ENCODE results near the gene ACTG2.

The ACTG2 gene

DNA sequence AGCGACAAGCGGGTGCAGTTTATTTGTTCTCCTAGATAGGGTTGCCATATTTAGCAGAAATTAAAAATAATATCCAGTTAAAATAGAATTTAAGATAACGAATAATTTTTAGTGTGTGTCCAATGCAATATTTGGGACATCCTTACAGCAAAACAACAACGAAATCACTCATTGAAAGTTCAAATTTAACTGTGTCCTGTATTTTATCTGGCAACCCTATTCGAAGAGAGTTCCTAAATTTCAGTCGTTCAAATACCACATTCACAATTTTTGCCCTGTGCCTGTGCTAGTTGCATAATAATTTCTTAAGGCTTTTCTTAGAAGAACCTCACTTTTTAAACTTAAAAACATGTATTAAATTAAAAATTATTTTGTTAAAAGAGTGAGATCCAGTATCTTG, 34.5 kb downstream of the ACTG2 start:
- WGBS (ENCODE audit: extremely low coverage, insufficient coverage, insufficient read length), result no CpG with 5 or more reads among the region's 6 CpGs
- Histone ChIP-seq H2AK5ac (ENCODE audit: low read length) (no peak overlapping the region), H3K79me1 (ENCODE audit: low read length) (peaks cover 4% of the 10 kb centered on the region), H3K4me1 (ENCODE audit: control insufficient read depth in 1 of 2, insufficient read depth in 2 of 2, low read length in 2 of 2) (peaks cover 0 to 3% of the 10 kb centered on the region in 2 experiments), H2BK5ac (ENCODE audit: low read depth, low read length, poor library complexity) (no peak overlapping the region), H3K79me2 (ENCODE audit: control insufficient read depth, insufficient read depth, low read length, poor library complexity) (peaks cover 4% of the 10 kb centered on the region), H3K27ac (ENCODE audit: low read depth, low read length) (no peak overlapping the region), H3K14ac (ENCODE audit: low read length) (no peak overlapping the region), H3K4ac (ENCODE audit: low read depth, low read length) (peak overlapping the region; percentile 95), H4K8ac (ENCODE audit: low read depth, low read length) (no peak overlapping the region), H4K12ac (ENCODE audit: low read depth, low read length) (peak overlapping the region; percentile 88), H3K4me3 (ENCODE audit: low read depth, low read length) (peak overlapping the region; percentile 89), H3K18ac (ENCODE audit: low read length) (no peak overlapping the region), H3K36me3 (ENCODE audit: control insufficient read depth in 1 of 2, insufficient read depth in 2 of 2, low read length in 2 of 2) (peaks cover 0 to 5% of the 10 kb centered on the region in 2 experiments), H2AFZ (ENCODE audit: insufficient read depth, low read length, poor library complexity) (no peak overlapping the region), H3K27me3 (ENCODE audit: insufficient read depth, low read length) (no peaks in the 10 kb centered on the region), H2BK120ac (ENCODE audit: insufficient read depth, low read length, poor library complexity) (no peak overlapping the region), H2BK12ac (ENCODE audit: low read length) (no peak overlapping the region), H4K91ac (ENCODE audit: low read depth, low read length) (no peak overlapping the region), H3K4me2 (ENCODE audit: low read length) (peak overlapping the region; percentile 72), H3K9me3 (ENCODE audit: insufficient read depth, low read depth, low read length) (no peaks in the 10 kb centered on the region), H3K23ac (ENCODE audit: low read length) (no peak overlapping the region), H3K9ac (ENCODE audit: low read length) (no peak overlapping the region)
- no peak for DNase-seq

DNA sequence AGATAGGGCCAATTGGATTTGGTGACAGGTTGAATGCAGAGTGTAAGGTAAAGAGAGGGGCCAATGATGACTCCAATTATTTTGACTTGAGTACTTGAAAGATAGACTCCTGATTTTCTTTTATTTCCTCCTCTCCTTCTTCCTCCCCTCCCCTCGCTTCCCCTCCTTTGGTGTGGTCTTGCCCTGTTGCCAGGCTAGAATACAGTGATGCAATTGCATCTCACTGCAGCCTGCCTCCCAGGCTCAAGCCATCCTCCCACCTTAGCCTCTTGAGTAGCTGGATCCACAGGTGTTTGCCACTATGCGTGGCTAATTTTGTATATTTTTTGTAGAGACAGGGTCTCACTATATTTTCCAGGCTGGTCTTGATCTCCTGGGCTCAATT, 36.1 kb downstream of the ACTG2 start:
- Histone ChIP-seq H4K12ac (ENCODE audit: low read depth, low read length) (no peak overlapping the region), H3K79me1 (ENCODE audit: low read length) (peaks cover 4% of the 10 kb centered on the region), H4K91ac (ENCODE audit: low read depth, low read length) (no peak overlapping the region), H3K27me3 (ENCODE audit: insufficient read depth, low read length) (no peaks in the 10 kb centered on the region), H3K4me2 (ENCODE audit: low read length) (no peak overlapping the region), H3K79me2 (ENCODE audit: control insufficient read depth, insufficient read depth, low read length, poor library complexity) (peaks cover 4% of the 10 kb centered on the region), H3K9me3 (ENCODE audit: insufficient read depth, low read depth, low read length) (no peaks in the 10 kb centered on the region), H3K14ac (ENCODE audit: low read length) (no peak overlapping the region), H2AK5ac (ENCODE audit: low read length) (no peak overlapping the region), H3K4ac (ENCODE audit: low read depth, low read length) (peak overlapping the region; percentile 34), H2BK120ac (ENCODE audit: insufficient read depth, low read length, poor library complexity) (no peak overlapping the region), H2AFZ (ENCODE audit: insufficient read depth, low read length, poor library complexity) (no peak overlapping the region), H3K23ac (ENCODE audit: low read length) (no peak overlapping the region), H3K9ac (ENCODE audit: low read length) (no peak overlapping the region), H3K4me3 (ENCODE audit: low read depth, low read length) (no peak overlapping the region), H2BK5ac (ENCODE audit: low read depth, low read length, poor library complexity) (no peak overlapping the region), H4K8ac (ENCODE audit: low read depth, low read length) (no peak overlapping the region), H3K27ac (ENCODE audit: low read depth, low read length) (no peak overlapping the region), H3K4me1 (ENCODE audit: control insufficient read depth in 1 of 2, insufficient read depth in 2 of 2, low read length in 2 of 2) (peaks cover 0 to 3% of the 10 kb centered on the region in 2 experiments), H3K18ac (ENCODE audit: low read length) (peak overlapping the region; percentile 29), H3K36me3 (ENCODE audit: control insufficient read depth in 1 of 2, insufficient read depth in 2 of 2, low read length in 2 of 2) (peaks cover 0 to 5% of the 10 kb centered on the region in 2 experiments), H2BK12ac (ENCODE audit: low read length) (no peak overlapping the region)
- no peak for DNase-seq
- WGBS (ENCODE audit: extremely low coverage, insufficient coverage, insufficient read length), result no CpG with 5 or more reads among the region's 2 CpGs

DNA sequence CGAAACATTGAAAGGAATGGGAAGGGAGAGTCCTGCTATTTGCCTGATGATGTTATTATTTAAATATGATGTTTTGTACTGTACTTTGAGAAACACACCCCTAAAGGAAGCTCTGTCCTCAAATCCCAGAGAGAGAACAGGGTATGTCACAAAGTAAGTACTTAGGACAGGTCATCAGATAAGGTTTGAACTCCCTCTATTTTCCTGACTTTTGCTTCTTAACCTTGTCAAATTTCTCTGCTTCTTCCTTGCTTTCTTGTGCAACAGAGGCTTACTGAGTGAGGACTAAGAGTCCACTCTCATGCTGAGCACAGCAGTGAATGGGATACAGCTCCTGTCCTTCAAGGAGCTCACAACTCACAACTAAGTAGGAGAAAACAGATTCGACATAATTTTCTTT, 37.6 kb downstream of the ACTG2 start:
- H3K27ac ChIP-seq (ENCODE audit: low read depth, low read length), result no peak overlapping the region
- no peak for DNase-seq
- no peak overlapping the region for H3K23ac ChIP-seq (ENCODE audit: low read length)
- H3K4me3 ChIP-seq (ENCODE audit: low read depth, low read length), result no peak overlapping the region
- H4K8ac ChIP-seq (ENCODE audit: low read depth, low read length), result no peak overlapping the region
- no peak overlapping the region for H3K14ac ChIP-seq (ENCODE audit: low read length)
- peaks cover 0 to 5% of the 10 kb centered on the region in 2 experiments for H3K36me3 ChIP-seq (ENCODE audit: control insufficient read depth in 1 of 2, insufficient read depth in 2 of 2, low read length in 2 of 2)
- H3K9me3 ChIP-seq (ENCODE audit: insufficient read depth, low read depth, low read length), result no peaks in the 10 kb centered on the region
- H3K27me3 ChIP-seq (ENCODE audit: insufficient read depth, low read length), result no peaks in the 10 kb centered on the region
- H2BK120ac ChIP-seq (ENCODE audit: insufficient read depth, low read length, poor library complexity), result no peak overlapping the region
- H3K18ac ChIP-seq (ENCODE audit: low read length), result no peak overlapping the region
- peaks cover 4% of the 10 kb centered on the region for H3K79me2 ChIP-seq (ENCODE audit: control insufficient read depth, insufficient read depth, low read length, poor library complexity)
- H3K9ac ChIP-seq (ENCODE audit: low read length), result no peak overlapping the region
- no CpG with 5 or more reads among the region's 2 CpGs for WGBS (ENCODE audit: extremely low coverage, insufficient coverage, insufficient read length)
- no peak overlapping the region for H4K12ac ChIP-seq (ENCODE audit: low read depth, low read length)
- no peak overlapping the region for H2AK5ac ChIP-seq (ENCODE audit: low read length)
- no peak overlapping the region for H2AFZ ChIP-seq (ENCODE audit: insufficient read depth, low read length, poor library complexity)
- H3K4me1 ChIP-seq (ENCODE audit: control insufficient read depth in 1 of 2, insufficient read depth in 2 of 2, low read length in 2 of 2), result peaks cover 0 to 3% of the 10 kb centered on the region in 2 experiments
- peaks cover 4% of the 10 kb centered on the region for H3K79me1 ChIP-seq (ENCODE audit: low read length)
- H2BK5ac ChIP-seq (ENCODE audit: low read depth, low read length, poor library complexity), result no peak overlapping the region
- no peak overlapping the region for H2BK12ac ChIP-seq (ENCODE audit: low read length)
- no peak overlapping the region for H3K4ac ChIP-seq (ENCODE audit: low read depth, low read length)
- no peak overlapping the region for H4K91ac ChIP-seq (ENCODE audit: low read depth, low read length)
- H3K4me2 ChIP-seq (ENCODE audit: low read length), result no peak overlapping the region

DNA sequence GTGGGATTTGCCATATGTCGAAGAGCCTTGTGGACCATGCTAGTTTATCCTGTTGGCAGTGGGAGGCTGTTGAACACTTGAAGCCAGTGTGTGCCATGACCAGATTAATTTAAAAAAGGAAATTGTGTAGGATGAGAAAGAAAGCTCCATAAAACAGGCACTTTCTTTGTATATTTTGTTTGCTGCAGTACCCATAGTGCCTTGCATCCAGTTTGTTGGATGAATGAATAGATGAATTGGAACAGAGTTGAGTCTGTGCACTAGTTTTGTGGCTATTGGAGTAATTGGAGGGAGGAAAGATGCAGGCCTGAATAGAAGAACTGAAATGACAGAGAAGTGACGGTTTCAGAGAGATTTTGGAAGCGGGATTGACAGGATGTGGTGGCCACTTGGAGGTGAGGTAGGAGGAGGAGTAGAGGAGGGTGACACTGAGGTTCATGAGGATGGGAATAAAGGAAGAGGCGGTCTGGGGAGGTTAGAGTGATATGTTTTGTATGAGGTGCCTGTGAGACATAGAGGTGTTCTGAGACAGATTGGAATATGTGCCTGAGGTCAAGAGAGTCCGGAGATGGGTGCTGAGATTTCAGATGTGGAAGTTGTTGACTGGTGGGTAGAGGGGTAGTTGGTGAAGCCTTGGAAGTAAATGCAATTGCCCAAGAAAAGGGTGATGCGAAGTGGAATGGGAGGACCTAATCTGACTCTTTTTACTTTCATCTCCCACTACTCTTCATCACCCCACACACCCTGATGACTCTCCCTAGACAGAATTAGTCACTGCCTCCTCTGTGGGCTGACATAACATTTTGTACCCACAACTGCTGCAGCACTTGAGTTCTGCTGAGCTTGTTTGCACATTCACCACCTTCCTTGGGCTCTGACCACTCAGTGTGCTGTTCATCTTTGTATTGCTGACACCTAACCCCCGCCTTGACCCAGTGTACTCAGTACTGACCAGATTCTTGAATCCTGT, 39.0 kb downstream of the ACTG2 start:
- Histone ChIP-seq H3K27me3 (ENCODE audit: insufficient read depth, low read length) (no peaks in the 10 kb centered on the region), H2BK5ac (ENCODE audit: low read depth, low read length, poor library complexity) (no peak overlapping the region), H3K27ac (ENCODE audit: low read depth, low read length) (no peak overlapping the region), H3K4me3 (ENCODE audit: low read depth, low read length) (no peak overlapping the region), H3K4me1 (ENCODE audit: control insufficient read depth in 1 of 2, insufficient read depth in 2 of 2, low read length in 2 of 2) (peaks cover 0 to 3% of the 10 kb centered on the region in 2 experiments), H3K18ac (ENCODE audit: low read length) (no peak overlapping the region), H4K91ac (ENCODE audit: low read depth, low read length) (no peak overlapping the region), H3K36me3 (ENCODE audit: control insufficient read depth in 1 of 2, insufficient read depth in 2 of 2, low read length in 2 of 2) (peaks cover 0 to 8% of the 10 kb centered on the region in 2 experiments), H3K4me2 (ENCODE audit: low read length) (no peak overlapping the region), H3K4ac (ENCODE audit: low read depth, low read length) (no peak overlapping the region), H4K8ac (ENCODE audit: low read depth, low read length) (no peak overlapping the region), H2BK12ac (ENCODE audit: low read length) (no peak overlapping the region), H3K23ac (ENCODE audit: low read length) (no peak overlapping the region), H3K79me2 (ENCODE audit: control insufficient read depth, insufficient read depth, low read length, poor library complexity) (peaks cover 3% of the 10 kb centered on the region), H3K9me3 (ENCODE audit: insufficient read depth, low read depth, low read length) (no peaks in the 10 kb centered on the region), H2BK120ac (ENCODE audit: insufficient read depth, low read length, poor library complexity) (no peak overlapping the region), H2AK5ac (ENCODE audit: low read length) (no peak overlapping the region), H3K14ac (ENCODE audit: low read length) (no peak overlapping the region), H2AFZ (ENCODE audit: insufficient read depth, low read length, poor library complexity) (no peak overlapping the region), H3K9ac (ENCODE audit: low read length) (no peak overlapping the region), H3K79me1 (ENCODE audit: low read length) (peaks cover 3% of the 10 kb centered on the region), H4K12ac (ENCODE audit: low read depth, low read length) (no peak overlapping the region)
- no CpG with 5 or more reads among the region's 7 CpGs for WGBS (ENCODE audit: extremely low coverage, insufficient coverage, insufficient read length)
- no peak for DNase-seq

Data from trophoblast cell (in vitro differentiated cells and primary cell).